ENCODE data around the gene C1orf159. TPM values are rescaled to one million over a fixed set of nuclear protein-coding genes. Genes with fewer than 3 reads are reported as not detected.
A peak's percentile ranks its signal among the peaks of the same experiment; 100 is the strongest.

The C1orf159 gene
- total and polyA plus RNA-seq, 2 experiments from 2014 or later, result 7.1 to 25.1 TPM

GRCh38 chr1:1157914-1158710 is 42.2 kb upstream of the C1orf159 start:
- peak overlapping the region; percentile 9 for H3K4me3 ChIP-seq
- WGBS (ENCODE audit: low lambda C conversion rate, missing lambda C conversion rate), result 32% methylated on average over 26 of the region's 46 CpGs

DNA sequence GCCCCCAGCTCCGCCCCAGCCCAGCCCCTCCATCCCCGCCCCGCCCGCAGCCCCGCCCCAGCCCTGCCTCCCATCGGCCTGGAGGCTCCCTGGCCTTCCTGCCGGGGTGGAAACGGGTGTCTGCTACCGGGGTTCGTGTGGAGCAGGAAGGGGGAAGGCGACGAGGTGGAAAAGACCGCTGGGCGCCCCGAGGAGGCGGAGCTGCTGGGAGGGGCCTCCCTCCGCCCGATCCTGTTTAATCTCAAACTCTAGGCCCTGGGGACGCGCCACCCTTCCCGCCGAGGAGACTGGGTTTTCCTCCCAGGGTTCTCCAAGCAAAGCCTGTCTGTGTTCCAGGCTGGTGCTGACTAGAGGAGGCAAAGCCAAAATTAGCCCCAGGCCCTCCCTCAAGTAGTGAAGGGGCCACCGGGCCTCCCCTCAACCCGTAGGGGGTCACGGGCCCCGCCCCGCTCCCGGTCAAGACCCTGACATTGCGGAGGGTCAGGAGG is 41.6 kb upstream of the C1orf159 start:
- Histone ChIP-seq H3K36me3 (replicated peaks; ENCODE audit: insufficient read depth, low read depth) (no peaks in the 10 kb centered on the region), H3K27me3 (no peaks in the 10 kb centered on the region), H3K4me1 (ENCODE audit: insufficient read depth) (peaks cover 13% of the 10 kb centered on the region), H3K9me3 (ENCODE audit: low read depth) (no peaks in the 10 kb centered on the region), H3K79me2 (no peaks in the 10 kb centered on the region), H4K20me1 (ENCODE audit: insufficient read depth, poor library complexity, severe bottlenecking) (no peaks in the 10 kb centered on the region), H2AFZ (peak overlapping the region; percentile 57), H3K9me2 (replicated peaks; ENCODE audit: insufficient read depth) (no peaks in the 10 kb centered on the region), H3K4me3 (peak overlapping the region; percentile 9), H3K4me2 (peak overlapping the region; percentile 95), H3K27ac (peak overlapping the region; percentile 99)
- DNase-seq (ENCODE audit: low spot score), result peak; percentile 93
- TF ChIP-seq CTCF (IDR thresholded peaks at IDR 0.05; ENCODE audit: poor library complexity) (no peak), EZH2 (IDR thresholded peaks at IDR 0.05; ENCODE audit: borderline replicate concordance) (no peak), EZH2phosphoT487 (IDR thresholded peaks at IDR 0.05; ENCODE audit: low read depth, severe bottlenecking, unreplicated experiment) (no peak)
- WGBS (ENCODE audit: low lambda C conversion rate, missing lambda C conversion rate), result 2% methylated on average over 19 of the region's 29 CpGs

More at GRCh38 chr1:1157914-1158710, 42.2 kb upstream of the C1orf159 start:
- DNase-seq (ENCODE audit: low spot score), result peak; percentile 73
- H2AFZ ChIP-seq, result peak overlapping the region; percentile 57
- peak overlapping the region; percentile 99 for H3K27ac ChIP-seq
- peak overlapping the region; percentile 95 for H3K4me2 ChIP-seq
- H3K36me3 ChIP-seq (replicated peaks; ENCODE audit: insufficient read depth, low read depth), result no peaks in the 10 kb centered on the region
- H3K9me3 ChIP-seq (ENCODE audit: low read depth), result no peaks in the 10 kb centered on the region
- H3K4me1 ChIP-seq (ENCODE audit: insufficient read depth), result peaks cover 13% of the 10 kb centered on the region
- no peaks in the 10 kb centered on the region for H3K27me3 ChIP-seq
- no peaks in the 10 kb centered on the region for H4K20me1 ChIP-seq (ENCODE audit: insufficient read depth, poor library complexity, severe bottlenecking)
- TF ChIP-seq EZH2 (IDR thresholded peaks at IDR 0.05; ENCODE audit: borderline replicate concordance), result no peak
- TF ChIP-seq CTCF (IDR thresholded peaks at IDR 0.05; ENCODE audit: poor library complexity), result no peak
- TF ChIP-seq EZH2phosphoT487 (IDR thresholded peaks at IDR 0.05; ENCODE audit: low read depth, severe bottlenecking, unreplicated experiment), result no peak
- H3K79me2 ChIP-seq, result peaks cover 2% of the 10 kb centered on the region
- H3K9me2 ChIP-seq (replicated peaks; ENCODE audit: insufficient read depth), result no peaks in the 10 kb centered on the region

DNA sequence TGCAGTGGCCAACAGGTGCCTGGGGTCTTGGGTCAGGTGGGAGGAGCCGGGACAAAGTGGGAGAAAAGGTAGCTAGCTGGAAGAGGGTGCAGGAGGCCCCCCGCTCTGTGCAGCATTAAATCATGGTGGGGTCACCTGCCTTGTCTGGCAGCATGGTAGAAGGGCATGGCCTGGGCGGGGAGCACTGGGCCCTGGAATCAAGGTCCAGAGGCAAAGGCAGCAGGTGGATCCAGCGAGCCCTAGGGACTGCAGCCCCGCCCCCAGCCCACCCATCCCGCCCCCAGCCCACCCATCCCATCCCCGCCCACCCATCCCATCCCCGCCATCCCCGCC is 41.1 kb upstream of the C1orf159 start:
- no peak for DNase-seq (ENCODE audit: low spot score)
- H3K36me3 ChIP-seq (replicated peaks; ENCODE audit: insufficient read depth, low read depth), result no peaks in the 10 kb centered on the region
- H3K4me3 ChIP-seq, result no peak overlapping the region
- no peak overlapping the region for H2AFZ ChIP-seq
- H3K79me2 ChIP-seq, result no peaks in the 10 kb centered on the region
- H3K9me2 ChIP-seq (replicated peaks; ENCODE audit: insufficient read depth), result no peaks in the 10 kb centered on the region
- H3K27me3 ChIP-seq, result no peaks in the 10 kb centered on the region
- WGBS (ENCODE audit: low lambda C conversion rate, missing lambda C conversion rate), result 84% methylated on average over 2 of the region's 9 CpGs
- H3K27ac ChIP-seq, result no peak overlapping the region
- peaks cover 13% of the 10 kb centered on the region for H3K4me1 ChIP-seq (ENCODE audit: insufficient read depth)
- H4K20me1 ChIP-seq (ENCODE audit: insufficient read depth, poor library complexity, severe bottlenecking), result no peaks in the 10 kb centered on the region
- H3K9me3 ChIP-seq (ENCODE audit: low read depth), result no peaks in the 10 kb centered on the region
- no peak overlapping the region for H3K4me2 ChIP-seq
- TF ChIP-seq EZH2phosphoT487 (IDR thresholded peaks at IDR 0.05; ENCODE audit: low read depth, severe bottlenecking, unreplicated experiment) (no peak), CTCF (IDR thresholded peaks at IDR 0.05; ENCODE audit: poor library complexity) (no peak), EZH2 (IDR thresholded peaks at IDR 0.05; ENCODE audit: borderline replicate concordance) (no peak)
